GM18907 (cell line): ENCODE measurements around the gene HTR4.
A peak's percentile ranks its signal among the peaks of the same experiment; 100 is the strongest.
"Not testable (repeated sequence)": the region's sequence is repeated elsewhere in the genome, so short reads cannot be mapped to it uniquely, and the experiment has no call there.

ENCODE experiments used
- ATAC-seq: cut with Tn5 transposase; IDR thresholded peaks from one replicate; pipeline ENCODE4 v1.9.1; 2021; ENCODE audit warnings: mild to moderate bottlenecking, moderate library complexity; ENCODE audit not compliant: unreplicated experiment

HTR4 gene

GRCh38 chr5:148482697-148483462, 171.4 kb downstream of the HTR4 start:
- peak; percentile 87 for ATAC-seq

- no peak for ATAC-seq
These were observed 172.1 kb downstream of the HTR4 start for GRCh38 chr5:148482196-148482595.

GRCh38 chr5:148477429-148477828, 176.9 kb downstream of the HTR4 start:
- ATAC-seq: no peak

- no peak for ATAC-seq
These were observed 178.0 kb downstream of the HTR4 start for GRCh38 chr5:148476302-148476701.

GRCh38 chr5:148474025-148474511, 180.3 kb downstream of the HTR4 start:
- ATAC-seq: no peak

- ATAC-seq: no peak
These were observed 182.9 kb downstream of the HTR4 start for GRCh38 chr5:148471379-148471778.

- ATAC-seq: no peak
These were observed 184.8 kb downstream of the HTR4 start for GRCh38 chr5:148469501-148469935.

GRCh38 chr5:148468746-148469145, 185.6 kb downstream of the HTR4 start:
- ATAC-seq: not testable (repeated sequence)

- no peak for ATAC-seq
These were observed 186.4 kb downstream of the HTR4 start for GRCh38 chr5:148467958-148468357.

- ATAC-seq: no peak
These were observed 188.1 kb downstream of the HTR4 start for GRCh38 chr5:148466236-148466580.

GRCh38 chr5:148465381-148466235, 188.7 kb downstream of the HTR4 start:
- ATAC-seq: no peak

GRCh38 chr5:148459669-148460068, 194.7 kb downstream of the HTR4 start:
- ATAC-seq: no peak

GRCh38 chr5:148458036-148458888, 196.1 kb downstream of the HTR4 start:
- ATAC-seq: no peak

GRCh38 chr5:148457183-148457620, 197.1 kb downstream of the HTR4 start:
- ATAC-seq: peak; percentile 80

- no peak for ATAC-seq
These were observed 199.1 kb downstream of the HTR4 start for GRCh38 chr5:148455185-148455584.

GRCh38 chr5:148454576-148454975, 199.8 kb downstream of the HTR4 start:
- ATAC-seq: no peak

- no peak for ATAC-seq
These were observed 201.7 kb downstream of the HTR4 start for GRCh38 chr5:148452499-148453193.

- ATAC-seq: no peak
These were observed 207.7 kb downstream of the HTR4 start for GRCh38 chr5:148446611-148447010.

- no peak for ATAC-seq
These were observed 208.7 kb downstream of the HTR4 start for GRCh38 chr5:148445578-148445977.

GRCh38 chr5:148443998-148444397, 210.3 kb downstream of the HTR4 start:
- peak; percentile 88 for ATAC-seq
